ENCODE measurements around the gene CNTN3. TPM values are rescaled to one million over a fixed set of nuclear protein-coding genes. Genes with fewer than 3 reads are reported as not detected.

The CNTN3 gene
- polyA plus RNA-seq, 1 donor (not counting 4 experiments of a cell fraction or from before 2014, with no cell fraction given), result 0.01 TPM

DNA sequence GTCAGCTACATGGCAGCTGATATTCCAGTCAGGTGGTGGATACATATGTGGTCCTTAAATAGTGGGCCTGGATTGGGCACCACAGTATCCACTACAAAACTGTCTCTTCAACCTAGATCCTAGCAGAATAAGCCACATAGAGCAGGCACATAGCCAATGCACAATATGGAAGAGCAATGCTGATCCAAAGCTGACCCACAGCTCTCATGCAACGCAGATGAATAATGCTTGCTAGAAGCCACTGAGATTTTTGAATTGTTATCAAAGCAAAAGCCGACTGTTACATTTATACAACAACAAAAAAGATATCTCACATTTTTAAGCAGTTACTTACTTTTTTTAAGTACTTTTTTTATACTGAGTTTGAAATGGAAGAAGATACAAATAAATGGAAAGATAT is 11.2 kb downstream of the CNTN3 start:
- TF ChIP-seq CTCF (optimal IDR thresholded peaks at IDR 0.05 in 1 of 3, IDR thresholded peaks at IDR 0.05 in 1 of 3, conservative IDR thresholded peaks at IDR 0.05 in 1 of 3; ENCODE audit: extremely low read depth in 1 of 3, insufficient read depth in 2 of 3, low read length in 3 of 3) (no peak), EZH2 (IDR thresholded peaks at IDR 0.05; ENCODE audit: low read length) (no peak)
- DNase-seq (ENCODE audit: low read depth, low spot score), result no peak
- no peak overlapping the region for H3K4me2 ChIP-seq (ENCODE audit: control insufficient read depth, extremely low read depth, insufficient read depth, low read depth, low read length)
- no peak overlapping the region for H3K9ac ChIP-seq (ENCODE audit: control insufficient read depth, extremely low read depth, insufficient read depth, low read length)
- no peaks in the 10 kb centered on the region for H3K36me3 ChIP-seq (ENCODE audit: control insufficient read depth in 2 of 2, extremely low read depth in 1 of 2, insufficient read depth in 2 of 2, low read length in 2 of 2)
- dilution Hi-C loops (cut with MboI; ENCODE audit: extremely low pct_ligation_motif_present, low sequenced_read_pairs), result no loop called here
- FAIRE-seq, result no peak
- no peaks in the 10 kb centered on the region for H3K27me3 ChIP-seq (ENCODE audit: control insufficient read depth, extremely low read depth, insufficient read depth, low read length)
- H3K9me1 ChIP-seq (ENCODE audit: control insufficient read depth, extremely low read depth, insufficient read depth, low read length), result no peaks in the 10 kb centered on the region
- no peaks in the 10 kb centered on the region for H3K9me3 ChIP-seq (ENCODE audit: control insufficient read depth, low read depth, low read length)
- no peaks in the 10 kb centered on the region for H3K79me2 ChIP-seq (ENCODE audit: control insufficient read depth, insufficient read depth, low read length)
- H3K27ac ChIP-seq (ENCODE audit: control insufficient read depth, insufficient read depth, low read length), result no peak overlapping the region
- H4K20me1 ChIP-seq (ENCODE audit: control insufficient read depth, extremely low read depth, insufficient read depth, low read length), result no peaks in the 10 kb centered on the region
- no peak overlapping the region for H3K4me3 ChIP-seq (ENCODE audit: control insufficient read depth in 2 of 3, extremely low read depth in 1 of 3, insufficient read depth in 2 of 3, low read depth in 1 of 3, low read length in 3 of 3)
- H3K4me1 ChIP-seq (ENCODE audit: control insufficient read depth, extremely low read depth, insufficient read depth, low read length), result no peaks in the 10 kb centered on the region
- H2AFZ ChIP-seq (ENCODE audit: control insufficient read depth, low read length), result no peak overlapping the region

DNA sequence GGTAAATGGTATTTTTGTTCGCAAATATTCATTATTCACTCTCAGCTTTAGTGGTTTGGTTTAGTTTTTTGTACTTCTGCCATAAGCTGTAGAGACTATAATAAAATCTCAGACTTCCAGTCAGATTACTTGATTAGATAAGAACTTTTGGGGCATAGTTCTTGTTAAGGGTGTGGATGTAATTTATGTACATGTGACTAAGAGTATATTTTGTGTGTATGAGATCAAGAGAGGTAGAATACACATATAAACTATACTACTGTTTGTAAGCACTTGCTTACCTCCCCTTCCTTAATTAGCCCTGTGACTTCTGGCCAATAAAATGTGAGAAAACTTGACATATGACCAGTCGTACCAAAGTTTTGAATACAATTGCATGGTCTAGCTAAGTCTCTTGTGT is 12.0 kb downstream of the CNTN3 start:
- no peaks in the 10 kb centered on the region for H3K36me3 ChIP-seq (ENCODE audit: control insufficient read depth in 2 of 2, extremely low read depth in 1 of 2, insufficient read depth in 2 of 2, low read length in 2 of 2)
- TF ChIP-seq CTCF (optimal IDR thresholded peaks at IDR 0.05 in 1 of 3, IDR thresholded peaks at IDR 0.05 in 1 of 3, conservative IDR thresholded peaks at IDR 0.05 in 1 of 3; ENCODE audit: extremely low read depth in 1 of 3, insufficient read depth in 2 of 3, low read length in 3 of 3) (no peak), EZH2 (IDR thresholded peaks at IDR 0.05; ENCODE audit: low read length) (no peak)
- H3K9me3 ChIP-seq (ENCODE audit: control insufficient read depth, low read depth, low read length), result no peaks in the 10 kb centered on the region
- no peaks in the 10 kb centered on the region for H3K4me1 ChIP-seq (ENCODE audit: control insufficient read depth, extremely low read depth, insufficient read depth, low read length)
- FAIRE-seq (no peak), DNase-seq (ENCODE audit: low read depth, low spot score) (no peak)
- no peak overlapping the region for H3K4me3 ChIP-seq (ENCODE audit: control insufficient read depth in 2 of 3, extremely low read depth in 1 of 3, insufficient read depth in 2 of 3, low read depth in 1 of 3, low read length in 3 of 3)
- no peak overlapping the region for H3K27ac ChIP-seq (ENCODE audit: control insufficient read depth, insufficient read depth, low read length)
- dilution Hi-C loops (cut with MboI; ENCODE audit: extremely low pct_ligation_motif_present, low sequenced_read_pairs), result no loop called here
- H3K9me1 ChIP-seq (ENCODE audit: control insufficient read depth, extremely low read depth, insufficient read depth, low read length), result no peaks in the 10 kb centered on the region
- no peak overlapping the region for H3K4me2 ChIP-seq (ENCODE audit: control insufficient read depth, extremely low read depth, insufficient read depth, low read depth, low read length)
- no peaks in the 10 kb centered on the region for H3K79me2 ChIP-seq (ENCODE audit: control insufficient read depth, insufficient read depth, low read length)
- H3K9ac ChIP-seq (ENCODE audit: control insufficient read depth, extremely low read depth, insufficient read depth, low read length), result no peak overlapping the region
- H3K27me3 ChIP-seq (ENCODE audit: control insufficient read depth, extremely low read depth, insufficient read depth, low read length), result no peaks in the 10 kb centered on the region
- no peak overlapping the region for H2AFZ ChIP-seq (ENCODE audit: control insufficient read depth, low read length)
- no peaks in the 10 kb centered on the region for H4K20me1 ChIP-seq (ENCODE audit: control insufficient read depth, extremely low read depth, insufficient read depth, low read length)

Measured in keratinocyte (primary cell).